ENCODE data around the gene SLC22A13. TPM values are rescaled to one million over a fixed set of nuclear protein-coding genes. Genes with fewer than 3 reads are reported as not detected.
"Not testable (repeated sequence)": the region's sequence is repeated elsewhere in the genome, so short reads cannot be mapped to it uniquely, and the experiment has no call there.

SLC22A13 gene
- total and polyA plus RNA-seq, 9 of the 15 experiments (the other 6 are each of a cell fraction or from before 2014, with no cell fraction given) = 0.09 to 0.49 (median 0.17) TPM; not detected in 3

GRCh38 chr3:38238416-38239008, 27.1 kb upstream of the SLC22A13 start (continued):
- no peak for TF ChIP-seq NR0B1 (IDR thresholded peaks at IDR 0.05; ENCODE audit: partially characterized antibody)
- no peak for TF ChIP-seq TCF7L2 (IDR thresholded peaks at IDR 0.05; ENCODE audit: low read depth, low read length)
- no peak for TF ChIP-seq MCM7 (IDR thresholded peaks at IDR 0.05)
- TF ChIP-seq NUFIP1 (IDR thresholded peaks at IDR 0.05; ENCODE audit: partially characterized antibody) = no peak
- TF ChIP-seq CTCF (IDR thresholded peaks at IDR 0.05 in 2 of 3, conservative IDR thresholded peaks at IDR 0.05 in 1 of 3; ENCODE audit: insufficient read depth in 2 of 3, low read depth in 1 of 3, low read length in 3 of 3) = no peak
- TF ChIP-seq ZBTB11 (CRISPR knock-in tag; IDR thresholded peaks at IDR 0.05) = no peak
- no peak for TF ChIP-seq CBX8 (IDR thresholded peaks at IDR 0.05; ENCODE audit: borderline replicate concordance, extremely low read depth, low read depth, low read length, poor library complexity, severe bottlenecking)
- TF ChIP-seq RHOXF2B (CRISPR knock-in tag; conservative IDR thresholded peaks at IDR 0.05) = no peak
- TF ChIP-seq DLX4 (CRISPR knock-in tag; IDR thresholded peaks at IDR 0.05) = no peak

- intact Hi-C loops (cut with micrococcal nuclease); H3K4me2 ChIP-seq (ENCODE audit: insufficient read depth, low read length); DNase-seq (ENCODE audit: extremely low read depth in 1 of 4, low spot score in 3 of 4); BruUV-seq (replicated peaks); H3K4me1 ChIP-seq (replicated peaks in 1 of 2; ENCODE audit: control insufficient read depth in 2 of 2, insufficient read depth in 2 of 2, low read length in 2 of 2); H3K27ac ChIP-seq (ENCODE audit: extremely low read depth, low read depth, low read length); FAIRE-seq; H3K27me3 ChIP-seq (ENCODE audit: control insufficient read depth in 2 of 2, insufficient read depth in 2 of 2, low read length in 2 of 2); H3K9ac ChIP-seq (ENCODE audit: insufficient read depth in 1 of 2, low read depth in 2 of 2, low read length in 2 of 2); H3K79me2 ChIP-seq (ENCODE audit: control insufficient read depth, insufficient read depth, low read length); H4K20me1 ChIP-seq (replicated peaks; ENCODE audit: control insufficient read depth, insufficient read depth, low read length); H3K9me1 ChIP-seq (ENCODE audit: control insufficient read depth, insufficient read depth, low read length); H2AFZ ChIP-seq (ENCODE audit: low read depth, low read length); H3K9me3 ChIP-seq (replicated peaks; ENCODE audit: control insufficient read depth, insufficient read depth, low read depth, low read length); in situ Hi-C loops (cut with MboI); CTCF ChIA-PET (ENCODE audit: low intra/inter-chr PET ratio); ATAC-seq; H3K4me3 ChIP-seq: not testable (repeated sequence)
- POLR2A ChIA-PET = interaction anchor here (0.8 to 1.6 kb wide), 3 partner anchors 14 to 77 kb away, joined by 3 to 4 read pairs (median 4); partner anchors contain the start of gene OXSR1
- H3K36me3 ChIP-seq (ENCODE audit: control insufficient read depth, insufficient read depth, low read length) = peaks cover 71% of the 10 kb centered on the region
- WGBS (ENCODE audit: insufficient coverage, low coverage, missing lambda C conversion rate) = 97% methylated on average over 4 of the region's 4 CpGs
These were observed 22.8 kb upstream of the SLC22A13 start for GRCh38 chr3:38242812-38243211.

Measured in K562 (cell line).